ENCODE measurements around the gene IGSF23. TPM values are rescaled to one million over a fixed set of nuclear protein-coding genes. Genes with fewer than 3 reads are reported as not detected.
"Not testable (repeated sequence)": the region's sequence is repeated elsewhere in the genome, so short reads cannot be mapped to it uniquely, and the experiment has no call there.

The IGSF23 gene
- polyA plus RNA-seq, 5 donors: 0.31 to 0.33 TPM; not detected in 3

DNA sequence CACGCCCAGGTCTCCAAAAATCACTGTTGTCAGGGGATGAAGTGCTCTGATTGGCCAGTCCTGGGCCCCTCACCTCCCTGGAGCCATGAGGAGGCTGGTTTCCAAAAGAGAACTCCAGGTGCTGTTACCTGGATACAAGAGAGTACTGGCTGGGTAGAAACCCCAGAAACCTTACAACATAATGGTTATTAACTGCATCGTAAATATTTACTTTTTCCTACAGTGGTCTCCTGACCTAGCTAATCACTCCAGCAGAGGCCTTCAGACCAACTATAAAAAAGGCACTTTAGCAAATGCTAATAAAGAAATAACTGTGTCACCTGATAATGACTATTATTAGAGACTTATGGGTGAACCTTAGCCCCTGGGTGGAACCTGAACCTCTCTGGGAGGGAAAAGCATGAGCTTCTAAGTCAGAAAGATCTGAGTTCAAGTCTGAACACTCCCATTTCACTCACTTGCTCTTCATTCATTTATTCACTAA lies 1.5 kb upstream of the IGSF23 start:
- DNase-seq: peak; percentile 23 to 34

DNA sequence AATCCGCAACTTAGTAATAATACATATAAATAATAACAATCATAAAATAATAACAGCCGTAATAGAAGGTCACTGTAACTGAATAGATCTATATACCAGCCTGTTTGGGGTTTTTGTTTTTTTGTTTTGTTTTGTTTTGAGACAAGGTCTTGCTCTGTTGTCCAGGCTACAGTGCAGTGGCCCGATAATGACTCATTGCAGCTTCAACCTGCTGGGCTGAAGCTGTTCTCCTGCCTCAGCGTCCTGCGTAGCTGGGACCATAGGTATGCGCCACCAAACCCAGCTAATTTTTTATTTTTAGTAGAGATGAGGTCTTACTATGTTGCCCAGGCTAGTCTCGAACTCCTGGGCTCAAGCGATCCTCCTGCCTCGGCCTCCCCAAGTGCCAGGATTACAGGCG lies 950 bp downstream of the IGSF23 start:
- DNase-seq: no peak

GRCh38 chr19:44615863-44616247 lies 2.5 kb downstream of the IGSF23 start:
- DNase-seq: no peak

- DNase-seq: no peak
Measured at GRCh38 chr19:44617110-44617880, 3.9 kb downstream of the IGSF23 start.

DNA sequence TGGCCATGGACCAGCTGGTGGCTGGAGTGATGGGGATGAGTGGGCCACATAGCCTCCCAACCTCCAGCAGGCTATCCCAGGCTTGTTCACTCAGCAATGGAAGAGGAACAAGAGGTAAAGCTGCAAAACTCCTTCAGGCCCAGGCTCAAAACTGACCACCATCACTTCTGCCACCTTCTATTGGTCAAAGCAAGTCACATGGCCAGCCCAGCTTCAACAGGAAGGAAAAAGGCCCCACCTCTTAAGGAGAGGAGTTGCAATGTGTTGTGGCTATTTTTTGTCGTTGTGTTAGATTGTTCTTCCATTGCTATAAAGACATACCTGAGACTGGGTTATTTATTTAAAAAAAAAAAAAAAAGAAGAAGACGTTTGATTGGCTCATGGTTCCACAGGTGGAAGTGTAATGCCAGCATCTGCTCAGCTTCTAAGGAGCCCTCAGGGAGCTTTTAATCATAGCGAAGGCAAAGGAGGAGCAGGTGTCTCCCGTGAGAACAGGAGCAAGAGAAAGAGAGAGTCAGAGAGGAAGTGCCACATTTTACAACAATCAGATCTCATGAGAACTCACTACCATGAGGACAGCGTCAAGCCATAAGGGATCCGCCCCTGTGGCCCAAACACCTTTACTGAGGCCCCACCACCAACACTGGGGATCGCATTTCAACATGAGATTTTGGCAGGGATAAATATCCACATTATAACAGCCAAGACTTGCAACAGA lies 5.4 kb downstream of the IGSF23 start:
- DNase-seq: no peak

- no peak for DNase-seq
Measured at GRCh38 chr19:44620667-44621066, 7.3 kb downstream of the IGSF23 start.

- no peak for DNase-seq
Measured at GRCh38 chr19:44621367-44621766, 8.0 kb downstream of the IGSF23 start.

- DNase-seq: no peak
Measured at GRCh38 chr19:44623080-44623479, 9.7 kb downstream of the IGSF23 start.

- DNase-seq: no peak
Measured at GRCh38 chr19:44623626-44624025, 10.3 kb downstream of the IGSF23 start.

- no peak for DNase-seq
Measured at GRCh38 chr19:44624840-44625354, 11.5 kb downstream of the IGSF23 start.

DNA sequence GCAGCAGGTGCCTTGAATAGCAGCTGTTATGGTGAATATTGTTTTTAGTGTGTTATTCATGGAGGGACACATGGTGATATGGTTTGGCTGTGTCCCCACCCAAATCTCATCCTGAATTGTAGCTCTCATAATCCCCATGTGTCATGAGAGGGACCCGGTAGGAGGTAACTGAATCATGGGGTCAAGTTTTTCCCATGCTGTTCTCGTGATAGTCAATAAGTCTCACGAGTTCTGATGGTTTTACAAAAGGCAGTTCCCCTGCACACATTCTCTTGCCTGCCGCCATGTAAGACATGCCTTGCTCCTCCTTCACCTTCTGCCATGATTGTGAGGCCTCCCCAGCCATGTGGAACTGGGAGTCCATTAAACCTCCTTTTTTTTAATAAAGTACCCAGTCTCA lies 12.3 kb downstream of the IGSF23 start:
- DNase-seq: not testable (repeated sequence)

DNA sequence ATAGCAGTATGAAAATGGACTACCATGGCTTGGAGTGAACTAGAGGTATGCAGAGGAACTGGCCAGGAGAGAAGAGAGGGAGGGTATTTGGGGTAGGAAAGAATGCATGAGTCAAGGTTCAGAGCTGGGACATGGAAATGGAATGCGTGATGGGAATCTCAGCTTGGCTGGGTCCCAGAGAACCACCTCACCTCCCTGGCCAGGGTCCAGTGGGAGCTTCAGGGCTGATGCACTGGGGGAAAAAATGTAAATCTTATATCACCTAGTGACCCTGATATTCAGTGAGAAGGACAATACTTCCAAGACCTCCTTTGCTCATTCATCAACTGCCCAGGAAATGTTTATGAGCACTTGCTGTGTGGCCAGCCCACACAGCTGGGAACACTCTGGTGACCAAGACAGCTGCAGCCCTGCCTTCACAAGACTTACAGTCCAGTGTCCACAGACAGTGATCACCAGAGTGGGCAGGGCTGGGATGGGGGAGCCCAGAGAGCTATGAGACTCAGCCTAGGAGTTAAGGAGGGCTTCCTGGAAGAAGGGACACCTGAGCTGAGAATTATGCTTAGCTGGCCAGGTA lies 12.8 kb downstream of the IGSF23 start:
- no peak for DNase-seq

DNA sequence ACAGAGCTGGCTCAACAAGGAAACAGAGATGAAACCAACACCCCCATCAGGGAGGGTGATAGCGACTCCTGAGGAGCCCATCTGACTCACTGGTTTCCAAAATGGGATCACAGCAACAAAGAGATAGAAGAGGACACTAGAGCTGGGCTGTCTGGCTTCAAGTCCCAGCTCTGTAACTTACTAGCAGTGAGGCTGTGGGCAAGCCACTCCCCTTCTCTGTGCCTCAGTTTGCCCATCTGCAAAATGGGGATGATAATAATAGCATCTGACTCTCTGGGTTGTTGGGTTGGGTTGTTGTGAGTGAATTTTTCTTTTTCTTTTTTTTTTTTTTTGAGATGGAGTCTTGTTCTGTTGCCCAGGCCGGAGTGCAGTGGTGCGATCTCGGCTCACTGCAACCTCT lies 14.3 kb downstream of the IGSF23 start:
- no peak for DNase-seq

DNA sequence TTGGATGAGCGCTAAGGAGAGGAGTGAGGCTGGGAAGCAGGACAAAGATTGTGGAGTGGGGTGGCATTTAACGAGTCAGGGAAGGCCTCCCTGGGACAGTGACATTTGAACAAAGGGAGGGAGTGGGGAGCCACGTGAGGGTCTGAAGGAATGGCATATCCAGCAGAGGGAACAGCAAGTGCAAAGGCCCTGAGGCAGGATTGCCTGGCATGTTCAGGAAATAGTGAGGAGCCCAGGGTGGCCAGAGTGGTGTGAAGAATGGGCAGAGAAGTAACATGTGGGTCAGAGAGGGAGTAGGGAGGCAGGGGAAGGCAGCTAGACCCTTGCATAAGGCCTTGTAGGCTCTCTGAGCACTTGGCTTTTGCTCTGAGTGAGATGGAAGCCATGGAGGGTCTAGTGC lies 15.4 kb downstream of the IGSF23 start:
- no peak for DNase-seq

- not testable (repeated sequence) for DNase-seq
Measured at GRCh38 chr19:44631611-44632010, 18.2 kb downstream of the IGSF23 start.

DNA sequence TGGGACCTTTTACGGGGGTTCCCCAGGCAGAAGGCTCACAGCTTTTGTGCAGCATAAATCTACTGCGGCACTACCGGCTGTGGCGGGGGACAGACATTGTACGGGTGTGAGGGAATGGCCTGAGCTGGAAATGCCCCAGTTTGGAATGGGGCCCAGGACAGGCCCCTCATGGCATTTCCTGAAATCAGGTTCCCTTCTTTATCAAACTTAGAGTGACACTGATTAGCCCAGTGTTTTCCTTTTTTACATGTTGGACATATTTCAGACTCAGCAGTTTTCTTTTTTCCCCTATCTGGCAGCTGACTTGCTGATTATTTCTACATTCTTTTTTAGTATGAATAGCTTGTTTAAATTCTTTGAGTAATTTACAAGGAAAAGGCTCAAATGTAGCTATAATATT lies 20.7 kb downstream of the IGSF23 start:
- DNase-seq: peak in 1 of 2 donors; percentile 29

GRCh38 chr19:44634785-44635184 lies 21.4 kb downstream of the IGSF23 start:
- DNase-seq: no peak

DNA sequence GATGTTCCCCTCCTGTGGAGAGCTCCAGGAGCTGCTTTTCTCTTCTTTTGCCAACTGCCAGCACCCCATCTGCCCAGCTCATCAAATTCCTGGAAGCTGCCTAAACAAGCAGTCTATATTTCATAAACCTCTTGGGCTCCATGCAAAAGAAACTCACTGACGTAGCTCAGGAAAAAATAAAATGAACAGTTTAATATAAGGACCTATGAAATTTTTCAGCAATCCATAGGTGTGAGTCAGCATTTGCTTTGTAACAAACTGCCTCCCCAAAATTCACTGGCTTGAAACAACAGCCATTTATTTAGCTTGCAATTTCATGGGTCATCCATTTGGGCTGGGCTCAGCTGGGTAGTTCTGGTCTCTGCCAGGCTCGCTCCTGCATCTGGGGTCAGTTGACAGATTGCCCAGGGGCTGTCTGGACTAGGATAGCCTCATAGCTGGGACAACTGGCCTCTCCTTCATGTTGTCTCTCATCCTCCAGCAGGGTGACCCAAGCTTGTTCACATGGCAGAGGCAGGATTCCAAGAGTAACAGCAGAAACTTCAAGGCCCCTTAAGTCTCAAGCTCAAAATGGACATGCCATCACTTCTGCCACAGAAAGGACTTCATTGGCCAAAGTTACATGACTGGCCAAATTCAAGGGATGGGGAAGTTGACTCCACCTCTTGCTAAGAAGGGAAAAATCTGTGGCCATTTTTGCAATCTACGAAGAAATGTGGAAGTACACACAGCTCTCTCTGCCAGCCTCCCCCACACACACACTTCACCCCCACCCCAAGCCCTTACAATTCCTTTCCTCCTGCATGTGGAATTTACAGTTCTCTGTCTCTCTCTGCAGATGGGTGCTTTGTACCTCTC lies 22.4 kb downstream of the IGSF23 start:
- no peak for DNase-seq

DNA sequence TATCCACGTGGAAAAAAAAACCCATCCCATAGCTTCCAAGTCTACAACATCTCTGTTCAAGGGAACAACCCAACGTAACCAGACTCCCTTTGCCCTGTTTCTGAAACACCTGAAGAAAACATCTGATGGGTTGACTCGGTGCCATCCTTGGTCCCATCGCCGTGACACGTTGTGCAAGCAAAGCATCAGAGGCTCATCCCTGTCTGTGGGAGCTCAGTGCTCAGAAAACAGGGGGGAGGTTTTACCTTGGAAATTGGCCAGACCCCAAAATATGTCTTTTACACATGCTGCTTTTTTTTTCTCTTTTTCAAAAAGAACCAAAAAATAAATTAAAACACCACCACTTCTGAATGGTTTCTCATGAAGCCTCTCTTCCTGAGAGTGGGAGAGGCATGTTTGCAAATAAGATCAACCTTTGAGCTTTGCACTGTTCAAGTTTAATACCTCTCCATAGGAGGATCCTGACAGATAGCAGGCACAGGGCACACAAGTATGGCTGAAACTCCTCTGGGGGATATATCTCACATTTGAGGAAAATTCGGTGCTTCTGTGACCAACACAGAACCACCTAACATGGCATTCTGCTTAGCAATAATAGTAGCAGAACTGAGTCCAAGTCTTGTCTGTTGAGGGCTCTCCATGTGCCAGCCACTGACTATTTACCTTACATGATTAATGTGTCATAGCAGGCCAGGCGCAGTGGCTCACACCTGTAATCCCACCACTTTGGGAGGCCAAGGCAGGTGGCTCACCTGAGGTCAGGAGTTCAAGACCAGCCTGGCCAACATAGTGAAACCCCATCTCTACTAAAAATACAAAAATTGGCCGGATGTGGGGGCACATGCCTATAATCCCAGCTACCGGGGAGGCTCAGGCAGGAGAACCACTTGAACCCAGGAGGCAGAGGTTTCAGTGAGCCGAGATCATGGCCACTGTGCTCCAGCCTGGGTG lies 23.4 kb downstream of the IGSF23 start:
- no peak for DNase-seq

GRCh38 chr19:44637390-44637764 lies 24.0 kb downstream of the IGSF23 start:
- no peak for DNase-seq

GRCh38 chr19:44640518-44640917 lies 27.2 kb downstream of the IGSF23 start:
- no peak for DNase-seq

Measured in right lung (tissue), 5 donors.